ENCODE data around the gene LAPTM5.
A peak's percentile ranks its signal among the peaks of the same experiment; 100 is the strongest.

LAPTM5 gene

GRCh38 chr1:30741239-30741894 is 16.2 kb downstream of the LAPTM5 start:
- TF ChIP-seq POLR2A (IDR thresholded peaks at IDR 0.05; ENCODE audit: low read depth, low read length), result no peak
- FAIRE-seq, result no peak
- DNase-seq (ENCODE audit: insufficient read length, low spot score), result no peak

GRCh38 chr1:30740251-30741238 is 17.0 kb downstream of the LAPTM5 start:
- no peak for DNase-seq (ENCODE audit: insufficient read length, low spot score)
- no peak for TF ChIP-seq POLR2A (IDR thresholded peaks at IDR 0.05; ENCODE audit: low read depth, low read length)
- no peak for FAIRE-seq

GRCh38 chr1:30739601-30740000 is 18.0 kb downstream of the LAPTM5 start:
- FAIRE-seq, result no peak
- no peak for TF ChIP-seq POLR2A (IDR thresholded peaks at IDR 0.05; ENCODE audit: low read depth, low read length)
- DNase-seq (ENCODE audit: insufficient read length, low spot score), result no peak

GRCh38 chr1:30738715-30739559 is 18.6 kb downstream of the LAPTM5 start:
- FAIRE-seq, result no peak

GRCh38 chr1:30738040-30738714 is 19.4 kb downstream of the LAPTM5 start:
- no peak for DNase-seq (ENCODE audit: insufficient read length, low spot score)
- TF ChIP-seq POLR2A (IDR thresholded peaks at IDR 0.05; ENCODE audit: low read depth, low read length), result no peak
- no peak for FAIRE-seq

More at GRCh38 chr1:30738715-30739559, 18.6 kb downstream of the LAPTM5 start:
- DNase-seq (ENCODE audit: insufficient read length, low spot score), result no peak
- TF ChIP-seq POLR2A (IDR thresholded peaks at IDR 0.05; ENCODE audit: low read depth, low read length), result no peak

GRCh38 chr1:30737357-30738039 is 20.1 kb downstream of the LAPTM5 start:
- FAIRE-seq (no peak), DNase-seq (ENCODE audit: insufficient read length, low spot score) (no peak)
- no peak for TF ChIP-seq POLR2A (IDR thresholded peaks at IDR 0.05; ENCODE audit: low read depth, low read length)

GRCh38 chr1:30735668-30736498 is 21.7 kb downstream of the LAPTM5 start:
- FAIRE-seq, result no peak
- no peak for DNase-seq (ENCODE audit: insufficient read length, low spot score)
- TF ChIP-seq POLR2A (IDR thresholded peaks at IDR 0.05; ENCODE audit: low read depth, low read length), result no peak

GRCh38 chr1:30735124-30735523 is 22.4 kb downstream of the LAPTM5 start:
- DNase-seq (ENCODE audit: insufficient read length, low spot score) (no peak), FAIRE-seq (no peak)
- no peak for TF ChIP-seq POLR2A (IDR thresholded peaks at IDR 0.05; ENCODE audit: low read depth, low read length)

- TF ChIP-seq POLR2A (IDR thresholded peaks at IDR 0.05; ENCODE audit: low read depth, low read length), result no peak
Measured at GRCh38 chr1:30734580-30734979, 23.0 kb downstream of the LAPTM5 start.

GRCh38 chr1:30734106-30734505 is 23.5 kb downstream of the LAPTM5 start:
- FAIRE-seq (no peak), DNase-seq (ENCODE audit: insufficient read length, low spot score) (no peak)
- TF ChIP-seq POLR2A (IDR thresholded peaks at IDR 0.05; ENCODE audit: low read depth, low read length), result no peak

More at GRCh38 chr1:30734580-30734979, 23.0 kb downstream of the LAPTM5 start:
- DNase-seq (ENCODE audit: insufficient read length, low spot score), result no peak
- no peak for FAIRE-seq

- DNase-seq (ENCODE audit: insufficient read length, low spot score) (peak; percentile 24), FAIRE-seq (no peak)
- no peak for TF ChIP-seq POLR2A (IDR thresholded peaks at IDR 0.05; ENCODE audit: low read depth, low read length)
Measured at GRCh38 chr1:30733493-30733892, 24.1 kb downstream of the LAPTM5 start.

Measured in H54 (cell line).